Activated CD4-positive, alpha-beta T cell treated with anti-CD3 and anti-CD28 coated beads, Interleukin-2, amount 50 U/mL, for 16 hours (primary cell): Measurements from ENCODE around the gene GIMAP5.

Experiments used
- DNase-seq: peaks from one replicate; pipeline ENCODE4 v3.0.0-alpha.2; 2020

GIMAP5 gene

DNA sequence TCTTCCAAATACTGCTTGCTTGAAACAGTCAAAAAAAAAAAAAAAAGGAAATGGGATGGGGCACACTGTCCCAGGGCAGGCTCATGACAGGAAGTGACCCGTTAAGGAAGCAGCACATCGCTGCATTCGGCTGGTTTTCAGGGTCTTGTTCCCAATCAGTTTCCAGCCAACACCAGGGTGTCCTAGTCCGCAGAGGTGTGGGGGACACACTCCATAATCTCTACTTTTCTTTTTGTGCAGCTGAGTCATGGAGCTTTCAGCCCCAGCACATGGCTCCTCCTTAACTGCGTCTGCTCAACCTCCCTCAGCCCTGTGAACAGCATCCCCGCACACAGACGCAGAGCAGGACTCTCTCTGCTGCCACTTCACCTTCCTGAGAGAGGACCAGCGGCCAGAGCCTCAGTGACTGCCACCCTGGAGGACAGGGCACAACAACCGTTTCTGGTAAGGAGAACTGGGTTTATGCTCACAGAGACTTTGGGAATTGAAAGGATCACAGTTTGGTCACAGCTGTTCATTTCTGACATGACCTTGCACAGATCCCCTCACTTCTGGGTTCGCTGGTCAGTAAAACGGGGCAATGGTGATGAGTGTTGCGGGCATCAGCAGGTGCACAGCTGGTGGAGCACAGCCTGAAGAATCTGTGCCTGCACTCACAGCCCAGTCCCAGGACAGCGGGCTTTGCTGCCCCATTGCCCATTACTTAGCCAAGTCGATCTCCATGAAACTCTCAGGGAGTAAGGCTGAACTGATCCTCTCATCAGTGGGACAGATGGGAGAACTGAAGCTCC, at the start of gene GIMAP5:
Gene GIMAP5 (plus strand): TSS at position 154 of the 791 bp plus-strand sequence. CDS start 3,467 bp downstream, outside the sequence.
- DNase-seq = peak; percentile 66

DNA sequence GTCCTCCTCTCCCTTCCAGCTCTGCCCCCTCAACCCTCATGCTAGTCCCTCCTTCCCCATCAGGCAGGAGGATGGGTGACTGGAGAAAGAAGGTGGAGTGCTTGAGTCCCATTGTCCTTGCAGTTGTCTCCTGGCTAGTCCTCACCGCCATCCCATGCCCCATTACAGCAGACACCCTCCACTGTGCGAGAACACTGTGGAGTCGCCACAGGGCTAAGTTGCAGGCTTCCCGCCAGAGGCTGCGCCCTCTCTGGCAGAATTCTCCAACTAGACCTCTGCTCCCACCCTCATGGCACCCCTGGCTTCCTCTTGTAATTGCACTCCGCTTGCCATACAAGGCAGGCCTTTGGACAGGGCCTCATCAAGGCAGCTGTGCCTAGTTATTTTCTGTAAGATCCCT, 48.6 kb upstream of the GIMAP5 start:
- DNase-seq = no peak

DNA sequence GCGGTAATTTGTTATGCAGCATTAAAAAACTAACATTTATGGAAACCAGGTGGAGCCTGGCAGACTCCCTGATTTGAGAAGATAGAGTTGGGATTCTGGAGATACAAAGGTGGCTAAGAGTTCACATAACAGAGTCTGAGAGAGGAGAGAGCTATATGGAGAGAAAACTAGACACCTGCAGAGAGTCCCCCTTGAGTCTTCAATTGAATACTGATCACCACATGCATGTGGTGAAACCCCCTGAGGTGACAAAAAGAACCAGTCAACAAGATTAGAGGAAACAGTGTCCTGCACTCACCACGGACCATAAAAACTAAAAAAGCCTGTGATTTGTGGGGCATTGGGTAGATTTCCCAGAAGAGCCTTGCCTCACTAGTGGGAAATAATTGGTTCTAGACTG, 41.6 kb upstream of the GIMAP5 start:
- no peak for DNase-seq

DNA sequence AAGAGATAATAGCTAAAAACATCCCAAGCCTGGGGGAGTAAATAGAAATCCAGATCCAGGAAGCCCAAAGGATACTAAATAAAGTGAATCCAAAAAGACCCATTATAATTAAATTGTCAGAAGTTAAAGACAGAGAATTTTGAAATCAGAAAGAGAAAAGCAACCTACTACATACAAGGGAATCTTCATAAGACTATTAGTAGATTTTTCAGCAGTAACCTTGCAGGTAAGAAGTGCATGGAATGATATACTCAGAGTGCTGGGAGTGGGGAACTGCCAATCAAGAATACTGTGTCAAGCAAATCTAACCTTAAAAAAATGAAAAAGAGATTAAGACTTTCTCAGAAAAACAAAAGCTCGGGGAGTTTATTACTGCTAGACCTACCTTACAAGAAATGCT, 34.0 kb upstream of the GIMAP5 start:
- no peak for DNase-seq

DNA sequence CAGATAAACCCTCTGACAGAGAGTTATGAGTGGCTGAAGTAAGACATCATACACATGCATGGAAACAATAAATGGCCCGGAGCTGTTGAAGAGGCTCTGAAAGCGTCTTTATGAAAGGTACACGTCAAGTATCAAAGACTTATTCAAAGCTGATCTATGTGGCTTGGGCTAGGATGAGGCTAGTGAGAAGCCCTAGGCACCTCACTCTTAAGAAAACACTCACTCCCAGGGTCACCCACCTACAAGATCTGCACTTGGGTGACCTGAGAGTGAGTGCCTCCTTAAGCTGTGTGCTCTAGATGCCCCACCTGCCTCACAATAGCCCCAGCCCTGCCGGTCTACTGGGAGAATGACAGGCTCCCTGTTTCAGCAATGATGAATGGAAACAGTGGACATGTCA, 21.9 kb upstream of the GIMAP5 start:
- no peak for DNase-seq

DNA sequence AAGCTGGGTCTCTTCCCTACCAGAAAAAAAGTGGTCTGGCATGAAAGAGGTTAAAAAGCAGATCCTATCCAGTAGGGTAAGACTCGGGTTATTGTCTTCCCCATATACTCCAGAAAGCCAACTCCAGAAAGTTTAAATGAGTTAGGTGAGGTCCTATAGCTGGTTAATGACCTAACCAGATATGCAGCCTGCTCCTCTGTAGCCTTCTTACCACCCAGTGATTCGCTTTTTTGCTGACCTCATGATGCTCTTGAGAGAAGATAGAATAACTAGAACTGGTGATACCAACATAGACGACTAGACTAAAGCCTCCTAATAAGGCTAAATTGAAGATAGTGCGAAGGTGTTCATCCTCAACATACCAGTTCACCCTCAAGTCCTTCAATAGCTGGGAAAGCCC, 21.5 kb upstream of the GIMAP5 start:
- no peak for DNase-seq

DNA sequence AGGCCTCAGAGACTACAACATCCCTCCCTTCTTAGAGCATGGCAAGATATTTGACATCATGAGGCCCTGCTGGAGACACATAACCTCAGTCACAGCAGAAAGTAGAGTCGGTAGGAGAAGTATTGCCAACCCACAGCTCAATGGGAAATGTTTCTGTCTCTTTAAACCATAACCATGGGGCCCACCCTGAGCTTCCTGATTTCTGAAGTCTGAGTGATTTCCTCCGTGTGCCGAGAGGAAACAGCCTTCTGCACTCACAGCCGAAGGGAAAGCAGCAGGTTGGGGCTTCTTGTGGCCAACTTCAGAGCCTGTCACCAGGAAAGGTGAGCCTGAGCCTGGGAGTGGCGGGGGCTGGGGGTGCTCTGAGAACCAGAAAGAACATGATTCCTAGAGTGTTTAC, 20.9 kb upstream of the GIMAP5 start, which contains the start of gene GIMAP1:
Gene GIMAP1 (plus strand): TSS at position 246 of the 400 bp plus-strand sequence. CDS start 2,435 bp downstream, outside the sequence.
- peak; percentile 72 for DNase-seq

DNA sequence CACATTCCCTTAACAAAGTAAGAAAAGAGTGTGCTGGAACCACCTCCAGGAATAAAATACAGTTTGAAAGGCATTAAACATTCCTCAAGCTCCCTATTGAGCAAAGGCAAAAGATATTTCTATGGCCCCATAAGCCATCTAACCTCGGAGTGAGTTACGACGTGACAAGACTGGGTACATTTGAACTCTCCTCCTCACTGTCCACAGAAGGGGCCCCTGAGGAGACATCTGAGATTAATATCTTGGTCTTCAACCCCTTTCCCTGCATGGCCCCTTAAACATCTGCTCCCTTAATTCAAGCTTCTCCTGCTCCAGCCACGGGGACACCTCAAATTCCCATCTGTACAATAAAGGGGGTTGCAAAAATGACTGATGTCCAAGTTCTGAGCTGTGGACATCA, 20.3 kb upstream of the GIMAP5 start:
- no peak for DNase-seq

DNA sequence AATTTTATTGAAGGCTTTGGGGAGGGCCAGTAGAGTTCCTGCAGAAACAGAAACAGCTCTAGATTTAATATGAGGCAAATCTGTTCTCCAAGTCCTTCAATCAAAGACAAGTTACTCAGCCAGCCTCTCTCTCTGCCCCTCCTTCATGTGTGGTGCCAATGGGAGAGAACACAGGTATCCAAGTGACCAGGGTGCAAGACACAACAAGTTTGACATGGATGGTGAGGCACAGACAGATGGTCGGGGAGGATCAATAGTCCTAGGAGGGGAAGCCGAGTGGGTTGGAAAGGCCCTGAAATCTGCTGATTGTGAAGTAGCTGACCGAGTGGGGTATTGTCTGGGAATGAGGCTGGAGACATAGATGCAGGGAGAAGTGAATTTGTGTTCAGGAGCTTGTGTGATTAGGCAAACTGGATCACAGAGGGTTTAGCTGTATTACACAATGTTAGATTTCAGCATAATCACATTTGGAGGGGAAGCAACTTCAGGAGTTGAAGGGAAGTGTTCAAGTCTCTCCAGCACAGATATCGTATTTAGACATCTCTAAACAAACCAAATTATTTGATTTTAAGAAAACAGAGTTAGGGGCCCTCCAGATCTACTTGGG, 19.3 kb upstream of the GIMAP5 start:
- DNase-seq = no peak

DNA sequence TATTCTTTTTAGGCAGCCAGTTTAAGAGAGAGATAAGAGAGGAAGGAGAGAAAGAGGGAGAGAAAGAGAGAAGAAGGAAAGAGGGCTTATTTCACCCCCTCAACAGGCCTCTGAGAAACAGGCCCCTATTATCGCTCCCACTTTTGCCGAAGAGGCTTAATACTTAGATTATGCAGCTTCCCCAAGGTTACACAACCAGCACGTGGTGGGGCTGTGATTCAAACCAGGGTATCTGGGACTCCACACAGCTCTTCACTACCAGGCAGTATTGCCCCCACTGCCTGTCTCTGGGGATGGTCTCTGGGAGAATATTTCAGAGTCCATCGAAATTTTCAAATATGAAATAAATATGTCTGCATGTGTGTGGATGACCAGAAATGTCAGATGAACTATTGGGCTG, 17.8 kb upstream of the GIMAP5 start:
- DNase-seq = no peak

DNA sequence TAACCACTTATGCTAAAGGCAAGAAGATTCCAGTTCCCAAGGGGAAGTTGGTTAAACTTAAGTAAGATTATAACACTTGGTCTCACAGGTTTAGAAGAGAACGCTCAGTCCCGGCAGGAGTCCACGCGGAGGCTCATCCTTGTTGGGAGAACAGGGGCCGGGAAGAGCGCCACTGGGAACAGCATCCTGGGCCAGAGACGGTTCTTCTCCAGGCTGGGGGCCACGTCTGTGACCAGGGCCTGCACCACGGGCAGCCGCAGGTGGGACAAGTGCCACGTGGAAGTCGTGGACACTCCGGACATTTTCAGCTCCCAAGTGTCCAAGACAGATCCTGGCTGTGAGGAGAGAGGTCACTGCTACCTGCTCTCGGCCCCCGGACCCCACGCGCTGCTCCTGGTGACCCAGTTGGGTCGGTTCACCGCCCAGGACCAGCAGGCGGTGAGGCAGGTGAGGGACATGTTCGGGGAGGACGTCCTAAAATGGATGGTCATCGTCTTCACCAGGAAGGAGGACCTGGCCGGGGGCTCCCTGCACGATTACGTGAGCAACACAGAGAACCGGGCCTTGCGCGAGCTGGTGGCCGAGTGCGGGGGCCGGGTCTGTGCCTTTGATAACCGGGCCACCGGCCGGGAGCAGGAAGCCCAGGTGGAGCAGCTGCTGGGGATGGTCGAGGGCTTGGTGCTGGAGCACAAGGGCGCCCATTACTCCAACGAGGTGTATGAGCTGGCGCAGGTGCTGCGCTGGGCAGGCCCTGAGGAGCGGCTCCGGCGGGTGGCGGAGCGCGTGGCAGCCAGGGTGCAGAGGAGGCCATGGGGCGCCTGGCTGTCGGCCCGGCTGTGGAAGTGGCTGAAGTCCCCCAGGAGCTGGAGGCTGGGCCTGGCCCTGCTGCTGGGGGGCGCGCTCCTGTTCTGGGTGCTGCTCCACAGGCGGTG, 17.0 kb upstream of the GIMAP5 start:
- no peak for DNase-seq

DNA sequence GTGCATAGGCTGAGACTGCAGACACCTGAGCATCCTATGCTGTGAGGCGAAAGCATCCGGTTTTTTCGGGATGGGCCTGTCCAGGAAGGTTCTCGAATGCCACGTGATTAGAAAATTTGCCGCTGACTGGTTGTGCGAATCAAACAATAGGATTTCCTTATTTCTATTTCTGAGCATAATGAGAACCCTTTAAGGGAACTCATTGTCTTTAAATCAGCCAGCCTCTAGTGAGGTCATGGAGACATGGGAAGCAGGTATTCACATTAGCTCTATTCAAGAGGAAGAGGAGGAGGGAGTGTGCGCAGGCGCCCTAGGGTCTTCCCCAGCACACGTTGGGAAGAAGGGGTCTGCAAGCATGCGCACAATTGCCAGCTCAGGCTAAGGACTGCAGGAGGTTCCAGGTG, 15.2 kb upstream of the GIMAP5 start:
- DNase-seq = no peak

DNA sequence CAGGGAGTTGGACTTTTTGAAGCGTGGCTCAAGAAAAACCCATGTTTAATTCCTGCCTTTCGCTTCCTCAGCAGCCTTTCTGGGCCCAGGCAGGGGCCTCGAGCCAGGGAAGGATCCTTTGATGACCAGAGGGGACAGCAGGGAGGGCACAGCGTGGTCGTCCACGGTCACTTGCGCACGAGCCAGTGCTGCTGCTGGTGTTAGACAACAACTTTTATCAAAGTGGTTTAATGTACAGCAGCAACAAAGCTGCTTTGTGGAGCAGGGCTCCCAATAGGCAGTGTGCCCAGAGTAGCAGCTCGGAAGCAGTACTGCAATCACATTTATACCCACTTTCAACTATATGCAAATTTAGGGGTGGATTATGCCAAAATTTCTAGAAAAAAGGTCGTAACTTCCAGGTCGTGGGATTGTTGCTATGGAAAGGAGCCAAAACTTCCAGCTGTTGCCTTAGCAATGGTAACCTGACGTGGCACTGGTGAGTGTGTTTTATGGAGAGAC, 14.7 kb upstream of the GIMAP5 start:
- DNase-seq = no peak

DNA sequence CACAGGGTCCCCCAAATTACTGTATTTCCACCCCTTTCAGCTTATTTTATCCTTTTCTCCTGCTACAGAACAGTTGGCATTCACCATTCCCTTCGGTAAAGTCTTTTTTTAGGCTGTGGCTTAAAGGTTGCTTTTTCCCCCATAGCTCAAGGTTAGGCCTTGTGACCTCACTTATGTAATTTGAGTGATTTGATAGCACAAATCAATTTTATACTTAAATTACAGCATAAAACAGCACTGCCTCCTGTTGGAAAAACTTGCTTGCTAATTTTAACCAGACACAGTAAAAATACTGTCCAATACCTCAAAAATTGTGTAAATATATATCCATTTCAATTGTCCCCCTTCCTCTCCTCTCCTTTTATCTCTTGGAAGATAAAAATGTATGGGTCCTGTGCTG, 13.8 kb upstream of the GIMAP5 start:
- no peak for DNase-seq

DNA sequence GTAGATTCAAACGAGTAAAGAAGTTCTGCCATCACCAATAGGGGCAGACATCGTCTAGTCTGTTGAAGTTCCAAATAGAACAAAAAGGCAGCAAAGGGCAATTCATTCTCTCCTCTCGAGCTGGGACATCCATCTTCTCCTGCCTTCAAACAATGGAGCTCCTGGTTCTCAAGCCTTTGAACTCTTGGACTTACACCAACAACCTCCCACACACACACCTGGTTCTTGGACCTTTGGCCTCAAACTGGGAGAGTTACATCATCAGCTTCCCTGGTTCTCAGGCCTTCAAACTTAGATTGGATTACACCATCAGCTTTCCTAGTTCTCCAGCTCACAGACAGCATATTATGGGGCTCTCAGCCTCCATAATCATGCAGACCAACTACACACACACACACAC, 9.8 kb upstream of the GIMAP5 start:
- DNase-seq = no peak

DNA sequence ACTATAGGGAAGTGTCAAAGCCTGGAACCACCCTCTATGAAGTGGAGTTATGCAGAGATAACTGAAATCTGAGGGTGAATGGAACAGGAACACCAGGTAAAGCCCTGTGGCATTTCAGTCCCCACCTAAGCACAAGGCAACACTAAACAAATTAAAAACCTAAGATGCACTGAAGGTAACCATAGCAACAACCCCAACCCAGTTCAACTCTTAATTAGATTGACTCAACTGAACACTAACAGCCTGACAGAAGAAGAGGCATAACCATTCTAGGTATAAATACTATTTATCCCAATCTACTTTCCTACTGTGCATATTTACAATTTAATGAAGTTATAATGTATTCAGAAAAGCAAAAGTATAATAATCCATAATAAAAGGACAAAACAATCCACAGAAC, 9.2 kb upstream of the GIMAP5 start:
- no peak for DNase-seq

DNA sequence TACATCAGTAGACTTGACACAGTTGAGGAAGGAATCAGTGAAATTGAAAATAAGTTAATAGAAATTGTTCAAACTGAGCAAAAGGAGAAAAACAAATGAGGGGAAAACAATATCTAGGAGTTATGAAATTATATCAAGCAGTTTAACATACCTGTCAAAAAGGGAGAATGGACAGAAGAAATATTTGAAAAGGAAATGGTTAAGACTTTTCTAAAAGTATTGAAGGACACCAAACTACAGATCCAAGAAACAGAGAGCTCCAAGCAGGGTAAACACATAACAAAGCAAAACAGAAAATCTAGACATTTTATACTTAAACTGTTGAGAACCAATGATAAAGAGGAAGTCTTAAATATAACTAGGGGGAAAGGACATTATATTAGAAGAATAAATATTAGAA, 8.6 kb upstream of the GIMAP5 start:
- DNase-seq = no peak

DNA sequence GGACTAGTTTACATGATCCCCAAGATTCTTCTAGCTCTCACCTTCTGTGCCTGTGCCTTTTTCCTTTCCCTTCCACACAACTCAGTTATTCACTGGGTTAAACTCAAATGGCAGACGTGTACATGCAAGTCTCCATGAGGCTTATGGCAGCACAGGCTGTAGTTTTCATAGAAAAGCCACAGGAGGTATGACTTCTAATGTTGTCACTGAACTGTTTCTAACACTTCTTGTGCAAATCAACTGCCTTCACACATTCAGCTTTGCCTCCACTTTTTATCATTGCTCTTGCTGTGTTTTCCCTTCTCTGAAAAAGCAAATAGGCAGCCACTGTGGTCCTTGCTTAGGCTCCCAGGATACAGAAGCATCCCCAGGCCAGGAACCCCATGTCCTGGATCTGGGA, 5.3 kb upstream of the GIMAP5 start:
- DNase-seq = no peak

DNA sequence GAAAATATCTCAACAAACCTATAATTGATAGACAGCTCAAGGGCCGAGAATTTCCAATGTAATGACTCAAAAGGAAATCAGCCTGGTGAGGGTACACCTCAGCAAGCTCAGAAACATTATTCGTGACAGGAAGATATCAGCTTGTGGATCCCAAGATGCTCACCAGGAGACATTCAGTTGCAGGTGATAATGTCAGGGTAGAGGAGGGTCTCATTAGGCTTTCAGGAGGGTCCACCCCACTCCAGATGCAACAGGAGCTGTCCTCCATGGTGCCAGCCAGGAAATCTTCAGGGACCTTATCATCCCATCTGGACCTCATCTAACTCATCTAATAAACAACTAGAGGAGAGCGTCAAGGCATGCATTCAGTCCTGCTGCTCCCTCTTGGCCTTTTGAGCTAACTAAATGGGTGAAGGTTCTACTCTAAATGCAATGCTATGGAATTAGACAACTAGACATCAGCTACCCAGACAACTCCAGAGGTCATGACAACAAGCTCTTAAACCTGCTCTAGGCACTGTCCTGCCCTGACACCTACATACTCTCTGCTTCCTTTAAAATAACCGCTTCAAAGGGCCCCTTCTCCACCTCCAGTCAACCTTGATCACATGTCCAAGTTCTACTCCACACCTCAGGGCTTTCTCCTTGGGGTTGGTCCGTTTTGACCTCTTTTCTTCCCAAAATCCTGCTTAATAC, 4.3 kb upstream of the GIMAP5 start:
- no peak for DNase-seq

DNA sequence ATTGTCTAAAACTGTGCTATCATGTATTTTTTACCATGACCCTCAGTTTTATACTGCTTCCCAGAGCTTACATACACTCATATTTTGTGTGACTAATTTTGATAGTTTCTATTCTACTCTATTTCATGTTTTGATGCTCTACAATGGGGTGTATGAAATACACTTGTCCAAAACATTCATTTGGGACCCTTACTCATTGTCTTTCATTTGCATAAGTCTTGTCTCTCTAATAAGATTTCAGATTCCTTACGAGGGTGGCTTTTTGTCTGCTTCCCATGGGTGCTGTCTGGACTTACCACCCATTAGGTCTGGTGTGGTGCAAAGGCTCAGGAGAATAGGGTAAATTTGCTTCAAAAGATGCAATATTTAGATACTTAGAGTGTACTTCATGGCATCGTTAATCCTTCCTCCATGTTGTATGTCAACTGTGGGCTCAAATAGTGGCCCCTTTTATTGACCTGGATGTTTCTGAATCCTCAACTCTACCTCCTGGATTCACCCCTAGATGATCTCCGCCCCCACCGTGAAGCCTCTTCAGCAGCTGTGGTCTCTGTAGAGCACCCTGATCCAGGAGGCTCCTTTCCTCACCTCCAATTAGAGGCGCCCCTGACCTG, 3.6 kb upstream of the GIMAP5 start:
- peak; percentile 66 for DNase-seq

DNA sequence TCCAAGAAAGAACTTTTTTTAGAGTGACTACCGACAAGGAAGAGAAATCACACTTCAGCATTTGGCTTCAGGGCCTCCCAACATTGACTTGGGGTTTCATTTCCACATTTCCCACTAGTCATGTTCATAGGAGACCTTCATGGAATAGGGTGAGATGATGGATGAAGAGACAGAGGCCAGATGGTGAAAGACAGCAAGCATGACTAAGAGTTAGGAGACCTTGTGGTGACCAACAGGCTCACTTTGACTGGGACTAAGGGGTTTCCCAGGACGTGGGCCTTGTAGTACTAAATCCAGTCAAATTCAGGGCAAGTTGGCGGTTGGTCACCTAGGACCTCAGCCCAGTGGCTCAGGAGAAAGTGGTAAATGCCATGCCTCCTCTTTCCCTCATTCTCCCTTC, 3.0 kb upstream of the GIMAP5 start:
- peak; percentile 75 for DNase-seq
